Smooth muscle cell (in vitro differentiated cells): ENCODE measurements around the gene DGLUCY. TPM values are rescaled to one million over a fixed set of nuclear protein-coding genes. Genes with fewer than 3 reads are reported as not detected.

Experiments used
- DNase-seq: peaks from one replicate; lab custom pipeline; 2025; ENCODE audit not compliant: unreplicated experiment; lab: John Stamatoyannopoulos, UW
- H2AFZ ChIP-seq: fragments of 200-600 bp; sonication (generic); 2 replicates; pipeline ENCODE4 v1.6.0; 2016; ENCODE audit warnings: antibody characterized with exemption, low read depth, mild to moderate bottlenecking
- H3F3A ChIP-seq: fragments of 200-600 bp; sonication (generic); 2 replicates; pipeline ENCODE4 v1.6.0; 2017; ENCODE audit warnings: antibody characterized with exemption, low read depth
- H3K27ac ChIP-seq: fragments of 200-600 bp; sonication (generic); 2 replicates; pipeline ENCODE4 v1.5.1; 2016; ENCODE audit warnings: low read depth, mild to moderate bottlenecking
- H3K27me3 ChIP-seq: fragments of 200-600 bp; sonication (generic); 2 replicates; pipeline ENCODE4 v1.6.1; 2016; ENCODE audit warnings: low read depth, mild to moderate bottlenecking
- H3K36me3 ChIP-seq: fragments of 200-600 bp; sonication (generic); 2 replicates; pipeline ENCODE4 v1.5.1; 2016; ENCODE audit warnings: low read depth
- H3K4me1 ChIP-seq: fragments of 200-600 bp; sonication (generic); 2 replicates; pipeline ENCODE4 v1.5.1; 2016; ENCODE audit warnings: low read depth
- H3K4me2 ChIP-seq: fragments of 200-600 bp; sonication (generic); 2 replicates; pipeline ENCODE4 v1.6.0; 2016; ENCODE audit warnings: mild to moderate bottlenecking
- H3K4me3 ChIP-seq: fragments of 200-600 bp; sonication (generic); 2 replicates; pipeline ENCODE4 v1.5.1; 2016; ENCODE audit warnings: mild to moderate bottlenecking
- H3K79me2 ChIP-seq: fragments of 200-600 bp; sonication (generic); 2 replicates; pipeline ENCODE4 v1.6.0; 2016; ENCODE audit warnings: low read depth, mild to moderate bottlenecking
- H3K9ac ChIP-seq: fragments of 200-600 bp; sonication (generic); 2 replicates; pipeline ENCODE4 v1.6.0; 2016; ENCODE audit warnings: low read depth
- H3K9me3 ChIP-seq: fragments of 200-600 bp; sonication (generic); replicated peaks from 2 replicates; pipeline ENCODE4 v1.5.1; 2016; ENCODE audit warnings: low read depth
- H4K20me1 ChIP-seq: fragments of 200-600 bp; sonication (generic); 2 replicates; pipeline ENCODE4 v1.6.0; 2016; ENCODE audit warnings: low read depth
- WGBS: methylation state at CpG from one replicate; pipeline ENCODE4 v1.1.7; 2016; ENCODE audit warnings: low lambda C conversion rate; 5-methylcytosine and 5-hydroxymethylcytosine counted together
- polyA plus RNA-seq: library from polyadenylated mRNA; unstranded; fragments of >200 nt; fragmentation: Nextera tagmentation; extraction: Ambion mirVana; gene quantifications from 2 replicates; pipeline ENCODE4 v1.2.1, GENCODE V29; 2016
- total RNA-seq: library from RNA; depleted of rRNA; stranded (reverse); fragments of >200 nt; gene quantifications from 2 replicates; pipeline ENCODE4 v1.2.3, GENCODE V29; 2014
- TF ChIP-seq, protein P1 (sequence below): fragments of 200-600 bp; sonication (generic); IDR thresholded peaks from 2 replicates; pipeline ENCODE4 v1.5.1; 2017; ENCODE audit warnings: borderline replicate concordance, mild to moderate bottlenecking, antibody characterized with exemption; ENCODE audit not compliant: insufficient read depth, poor library complexity, severe bottlenecking

DGLUCY gene
- total and polyA plus RNA-seq, 2 experiments from 2014 or later, result 9.7 to 11.3 TPM

GRCh38 chr14:91230397-91231035 lies 116.6 kb downstream of the DGLUCY start:
- H3K27me3 ChIP-seq, result no peaks in the 10 kb centered on the region
- H3F3A ChIP-seq, result no peaks in the 10 kb centered on the region
- H2AFZ ChIP-seq, result no peak overlapping the region
- DNase-seq, result no peak
- H3K9ac ChIP-seq, result no peak overlapping the region
- H3K4me2 ChIP-seq, result no peak overlapping the region
- no peaks in the 10 kb centered on the region for H3K9me3 ChIP-seq
- H3K36me3 ChIP-seq, result no peaks in the 10 kb centered on the region
- no peaks in the 10 kb centered on the region for H3K4me1 ChIP-seq
- 91% methylated on average over 4 of the region's 4 CpGs for WGBS
- H3K79me2 ChIP-seq, result no peaks in the 10 kb centered on the region
- peak overlapping the region; percentile 53 for H3K27ac ChIP-seq
- no peaks in the 10 kb centered on the region for H4K20me1 ChIP-seq
- TF ChIP-seq, protein P1, sequence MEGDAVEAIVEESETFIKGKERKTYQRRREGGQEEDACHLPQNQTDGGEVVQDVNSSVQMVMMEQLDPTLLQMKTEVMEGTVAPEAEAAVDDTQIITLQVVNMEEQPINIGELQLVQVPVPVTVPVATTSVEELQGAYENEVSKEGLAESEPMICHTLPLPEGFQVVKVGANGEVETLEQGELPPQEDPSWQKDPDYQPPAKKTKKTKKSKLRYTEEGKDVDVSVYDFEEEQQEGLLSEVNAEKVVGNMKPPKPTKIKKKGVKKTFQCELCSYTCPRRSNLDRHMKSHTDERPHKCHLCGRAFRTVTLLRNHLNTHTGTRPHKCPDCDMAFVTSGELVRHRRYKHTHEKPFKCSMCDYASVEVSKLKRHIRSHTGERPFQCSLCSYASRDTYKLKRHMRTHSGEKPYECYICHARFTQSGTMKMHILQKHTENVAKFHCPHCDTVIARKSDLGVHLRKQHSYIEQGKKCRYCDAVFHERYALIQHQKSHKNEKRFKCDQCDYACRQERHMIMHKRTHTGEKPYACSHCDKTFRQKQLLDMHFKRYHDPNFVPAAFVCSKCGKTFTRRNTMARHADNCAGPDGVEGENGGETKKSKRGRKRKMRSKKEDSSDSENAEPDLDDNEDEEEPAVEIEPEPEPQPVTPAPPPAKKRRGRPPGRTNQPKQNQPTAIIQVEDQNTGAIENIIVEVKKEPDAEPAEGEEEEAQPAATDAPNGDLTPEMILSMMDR, result no peak
- no peak overlapping the region for H3K4me3 ChIP-seq

- TF ChIP-seq, protein P1, result no peak
- Histone ChIP-seq H4K20me1 (no peaks in the 10 kb centered on the region), H3K9me3 (no peaks in the 10 kb centered on the region), H3K27ac (no peak overlapping the region), H3K4me3 (no peak overlapping the region), H3K27me3 (no peaks in the 10 kb centered on the region), H3K4me2 (no peak overlapping the region), H2AFZ (no peak overlapping the region), H3K79me2 (no peaks in the 10 kb centered on the region), H3F3A (no peaks in the 10 kb centered on the region), H3K36me3 (no peaks in the 10 kb centered on the region), H3K4me1 (no peaks in the 10 kb centered on the region), H3K9ac (no peak overlapping the region)
- 79% methylated on average over 3 of the region's 3 CpGs for WGBS
- no peak for DNase-seq
These were observed 117.6 kb downstream of the DGLUCY start for GRCh38 chr14:91231446-91231845.

GRCh38 chr14:91232052-91232451 lies 118.2 kb downstream of the DGLUCY start:
- H3K4me3 ChIP-seq, result no peak overlapping the region
- no peaks in the 10 kb centered on the region for H3K36me3 ChIP-seq
- H3K27ac ChIP-seq, result no peak overlapping the region
- H3F3A ChIP-seq, result no peaks in the 10 kb centered on the region
- no peak for DNase-seq
- no peaks in the 10 kb centered on the region for H4K20me1 ChIP-seq
- no peaks in the 10 kb centered on the region for H3K79me2 ChIP-seq
- TF ChIP-seq, protein P1, result no peak
- no peaks in the 10 kb centered on the region for H3K4me1 ChIP-seq
- WGBS, result 100% methylated on average over 2 of the region's 2 CpGs
- no peaks in the 10 kb centered on the region for H3K9me3 ChIP-seq
- H3K4me2 ChIP-seq, result no peak overlapping the region
- no peaks in the 10 kb centered on the region for H3K27me3 ChIP-seq
- H3K9ac ChIP-seq, result no peak overlapping the region
- H2AFZ ChIP-seq, result no peak overlapping the region

GRCh38 chr14:91232603-91233002 lies 118.7 kb downstream of the DGLUCY start:
- Histone ChIP-seq H3K27ac (no peak overlapping the region), H3K4me1 (no peaks in the 10 kb centered on the region), H4K20me1 (no peaks in the 10 kb centered on the region), H3F3A (no peaks in the 10 kb centered on the region), H3K9me3 (no peaks in the 10 kb centered on the region), H3K27me3 (no peaks in the 10 kb centered on the region), H3K36me3 (no peaks in the 10 kb centered on the region), H3K9ac (no peak overlapping the region), H2AFZ (no peak overlapping the region), H3K4me2 (no peak overlapping the region), H3K4me3 (no peak overlapping the region), H3K79me2 (no peaks in the 10 kb centered on the region)
- no peak for DNase-seq
- WGBS, result 90% methylated on average over 2 of the region's 2 CpGs
- TF ChIP-seq, protein P1, result no peak
